HG02623 (cell line): ENCODE results near the gene PRKCA.

Experiments used
- ATAC-seq: cut with Tn5 transposase; IDR thresholded peaks from one replicate; pipeline ENCODE4 v1.9.1; 2021; ENCODE audit warnings: moderate library complexity; ENCODE audit not compliant: unreplicated experiment

Gene PRKCA

DNA sequence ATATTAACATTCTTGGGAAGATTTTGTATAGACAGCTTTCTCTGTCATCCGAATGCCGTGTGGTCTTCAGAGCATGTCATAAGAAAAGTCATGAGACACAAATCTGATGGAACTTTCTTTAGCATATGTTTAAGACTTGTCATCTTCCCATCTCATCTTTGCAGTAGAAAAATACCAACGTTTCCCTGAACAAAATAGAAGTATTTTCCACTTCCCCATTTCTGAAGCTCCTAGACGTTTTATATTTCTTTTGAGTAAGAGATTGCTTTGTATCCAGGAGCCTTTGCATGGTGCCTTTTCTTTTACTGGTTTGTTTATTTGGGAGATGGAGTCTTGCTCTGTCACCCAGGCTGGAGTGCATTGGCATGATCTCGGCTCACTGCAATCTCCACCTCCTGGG, 235.1 kb downstream of the PRKCA start:
- no peak for ATAC-seq

DNA sequence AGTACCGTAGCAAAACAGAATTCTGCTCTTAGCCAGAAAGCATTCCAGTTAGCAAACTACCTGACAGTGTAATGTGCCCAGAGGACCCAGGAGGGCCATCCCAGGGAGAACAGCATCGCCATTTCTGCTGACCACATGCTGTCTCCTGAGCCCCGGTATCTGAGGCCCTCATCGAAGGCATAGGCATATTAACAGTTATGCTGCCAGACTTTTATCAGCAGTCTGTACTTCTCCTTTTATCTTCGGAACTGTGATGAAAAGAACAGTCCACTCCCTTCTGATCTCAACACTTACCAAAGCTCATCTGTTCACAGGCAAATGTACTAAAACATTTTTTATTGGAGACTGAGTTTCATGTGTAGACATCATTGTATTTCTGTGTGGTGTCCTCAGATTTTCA, 236.4 kb downstream of the PRKCA start:
- ATAC-seq, result no peak

DNA sequence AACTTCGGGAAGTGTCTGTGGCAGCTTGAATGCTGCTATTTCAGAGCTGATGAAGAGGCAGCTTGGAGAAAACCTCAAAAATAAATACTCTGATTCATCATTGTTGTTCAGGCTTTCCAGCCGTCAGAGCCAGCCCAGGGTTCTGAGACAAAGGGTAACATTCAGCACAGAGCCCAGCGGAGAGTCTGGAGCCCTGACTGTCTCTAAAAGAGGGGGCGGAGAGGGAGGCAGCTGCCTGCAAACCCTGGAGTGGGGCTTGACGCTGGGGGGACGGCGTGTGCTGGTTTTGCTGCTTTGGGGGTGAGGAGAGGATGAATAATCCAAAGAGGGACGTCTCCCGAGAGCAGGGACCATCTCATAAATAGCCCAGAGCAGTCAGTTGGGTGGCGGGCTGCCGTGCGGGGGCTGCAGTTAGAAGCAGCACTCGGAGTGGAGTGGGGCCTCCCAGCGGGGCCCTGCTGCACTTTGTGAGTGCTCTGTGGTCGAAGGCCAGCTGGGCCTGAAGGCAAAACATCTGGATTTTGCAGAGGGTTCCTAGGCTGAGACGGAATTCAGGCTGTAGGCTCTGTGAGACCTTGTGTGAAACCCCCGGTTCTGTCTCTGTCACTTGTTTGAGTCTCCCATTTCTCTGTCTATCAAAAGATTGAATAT, 237.8 kb downstream of the PRKCA start:
- ATAC-seq, result no peak

DNA sequence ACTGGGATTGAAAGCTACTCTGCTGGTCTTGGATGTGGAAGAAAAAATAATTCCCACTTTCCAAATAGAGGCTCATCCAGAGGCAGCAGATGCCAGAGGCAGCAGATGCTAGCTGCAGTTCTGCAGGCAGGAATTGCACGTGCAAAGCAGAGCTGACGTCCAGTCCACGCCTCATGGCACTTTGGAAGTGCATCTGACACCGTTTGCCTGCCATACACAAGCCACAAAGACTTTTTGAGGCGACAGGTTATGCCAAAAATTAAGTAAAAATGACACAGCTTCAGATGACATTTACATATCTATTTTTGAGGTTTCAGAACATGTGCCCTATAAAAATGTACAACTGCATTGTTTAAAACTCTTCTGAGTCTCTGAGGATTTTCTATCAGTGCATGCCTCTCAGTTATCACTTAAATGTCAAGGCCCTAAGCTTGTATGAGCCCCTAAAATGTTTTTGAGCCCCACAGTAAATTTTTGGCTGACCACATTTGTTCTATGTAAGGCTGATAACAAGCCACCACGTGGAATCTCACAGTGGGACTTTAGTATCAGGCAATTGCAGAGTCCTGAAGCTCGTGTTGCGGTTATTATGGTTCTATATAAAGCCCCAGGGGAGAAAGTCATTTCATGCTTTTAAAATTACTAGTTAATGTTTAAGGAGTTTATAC, 239.2 kb downstream of the PRKCA start:
- ATAC-seq, result peak; percentile 51

- peak; percentile 97 for ATAC-seq
Observed at GRCh38 chr17:66542129-66542966, 239.9 kb downstream of the PRKCA start.

GRCh38 chr17:66542967-66543520, 240.6 kb downstream of the PRKCA start:
- no peak for ATAC-seq

DNA sequence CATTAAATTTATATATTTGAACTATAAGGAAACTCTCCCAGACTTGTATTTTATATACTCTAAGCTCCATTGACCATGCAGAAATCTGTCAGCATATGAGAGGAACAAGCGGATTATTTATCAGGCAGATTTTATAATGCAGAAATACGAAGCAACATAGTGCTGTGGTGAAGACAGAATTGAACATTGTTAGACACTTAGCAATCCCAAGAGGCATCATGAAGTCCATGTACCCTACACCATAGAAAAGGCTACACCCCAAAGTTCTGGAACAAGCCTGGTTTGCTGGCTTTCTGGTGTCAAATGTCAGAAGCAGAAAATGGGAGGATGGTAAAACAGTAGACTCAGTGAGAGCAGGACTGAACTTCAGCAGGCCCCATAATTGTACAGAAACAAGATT, 241.1 kb downstream of the PRKCA start:
- ATAC-seq, result no peak

- no peak for ATAC-seq
Observed at GRCh38 chr17:66545918-66546317, 243.5 kb downstream of the PRKCA start.

DNA sequence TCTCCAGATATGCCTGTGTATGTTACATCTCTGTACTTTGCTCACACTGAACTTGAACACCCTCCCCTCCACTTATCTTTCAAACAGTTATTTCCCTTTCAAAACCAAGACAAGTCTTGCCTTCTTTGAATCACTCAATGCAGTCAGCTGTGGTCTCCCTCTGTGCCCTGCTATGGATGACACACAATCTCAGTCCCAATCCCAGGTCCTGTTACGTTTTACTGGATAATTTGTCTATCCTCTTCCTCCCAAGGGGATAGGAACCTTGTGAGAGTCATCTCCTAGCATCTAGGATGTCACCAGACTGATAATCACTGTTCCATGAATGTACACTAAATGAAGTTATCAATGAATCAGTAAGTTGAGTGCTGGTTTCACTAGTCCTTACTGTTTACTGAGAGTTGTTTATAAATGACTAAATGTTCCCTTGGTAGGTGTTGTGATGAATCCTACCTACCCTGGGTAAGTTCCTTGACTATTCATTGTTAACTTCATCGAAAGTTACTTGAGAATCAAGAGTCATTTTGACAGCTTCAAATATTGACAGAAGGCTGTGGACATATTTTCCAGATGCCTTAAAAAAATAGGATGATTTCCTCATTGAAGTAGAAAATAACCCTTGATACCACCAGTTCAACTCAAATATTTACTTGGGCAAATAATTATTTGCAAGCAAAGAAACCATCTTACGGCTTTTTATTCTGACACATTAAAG, 244.9 kb downstream of the PRKCA start:
- no peak for ATAC-seq

GRCh38 chr17:66548158-66548557, 245.7 kb downstream of the PRKCA start:
- ATAC-seq, result no peak

- no peak for ATAC-seq
Observed at GRCh38 chr17:66548659-66549310, 246.4 kb downstream of the PRKCA start.

DNA sequence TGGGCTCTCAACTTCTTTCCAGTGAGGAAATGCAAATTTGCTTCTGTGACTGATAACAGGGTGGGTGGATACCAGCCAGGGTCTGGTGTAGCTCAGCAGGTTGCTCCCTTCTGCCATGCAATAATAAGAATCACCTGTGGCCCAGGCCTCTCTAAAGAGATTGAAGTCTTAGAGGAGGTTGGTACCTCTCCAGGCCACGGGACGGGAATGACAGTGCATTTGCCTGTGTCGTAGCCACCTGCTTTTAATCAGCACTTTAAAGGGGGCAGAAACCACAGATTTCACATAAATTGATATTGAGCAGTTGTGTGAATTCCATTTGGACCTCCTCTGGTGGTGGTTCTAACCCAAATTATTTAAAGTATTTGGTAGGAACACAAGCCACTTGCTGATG, 246.9 kb downstream of the PRKCA start:
- no peak for ATAC-seq

GRCh38 chr17:66549731-66550207, 247.4 kb downstream of the PRKCA start:
- no peak for ATAC-seq

DNA sequence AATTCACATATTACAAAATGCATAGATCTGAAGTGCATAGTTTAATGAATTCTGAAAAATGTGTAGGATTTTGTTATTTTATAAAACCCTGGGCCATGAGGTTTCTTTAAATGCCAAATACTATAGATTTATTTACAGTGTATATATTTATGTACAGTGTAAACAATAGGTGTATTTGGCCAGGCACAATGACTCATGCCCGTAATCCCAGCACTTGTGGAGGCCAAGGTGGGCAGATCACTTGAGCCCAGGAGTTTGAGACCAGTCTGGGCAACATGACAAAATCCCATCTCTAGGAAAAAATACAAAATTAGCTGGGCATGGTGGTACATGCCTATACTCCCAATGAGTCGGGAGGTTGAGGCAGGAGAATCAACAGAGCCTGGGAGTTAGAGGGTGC, 249.4 kb downstream of the PRKCA start:
- no peak for ATAC-seq

- no peak for ATAC-seq
Observed at GRCh38 chr17:66552371-66552770, 250.0 kb downstream of the PRKCA start.

- no peak for ATAC-seq
Observed at GRCh38 chr17:66555605-66556004, 253.2 kb downstream of the PRKCA start.

GRCh38 chr17:66557200-66557599, 254.8 kb downstream of the PRKCA start:
- no peak for ATAC-seq

DNA sequence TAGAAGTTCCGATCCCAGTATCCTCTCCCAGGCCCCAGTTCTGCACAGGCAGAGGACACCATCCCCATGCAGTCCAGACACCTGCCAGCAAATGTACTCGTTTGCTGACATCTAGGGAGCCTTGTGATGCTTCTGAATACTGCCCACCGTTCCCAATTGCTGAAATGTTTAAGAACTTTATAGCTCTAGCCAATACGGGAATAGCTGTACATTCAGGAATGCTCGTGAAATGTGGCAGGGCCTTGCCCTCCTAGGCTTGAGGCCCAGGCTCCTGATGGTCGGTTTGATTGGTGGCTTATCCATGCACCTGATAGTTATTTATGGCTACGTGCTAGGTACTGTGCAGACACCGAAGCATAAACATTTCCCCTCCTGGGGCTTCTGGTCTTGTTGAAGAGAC, 255.5 kb downstream of the PRKCA start:
- ATAC-seq, result no peak

DNA sequence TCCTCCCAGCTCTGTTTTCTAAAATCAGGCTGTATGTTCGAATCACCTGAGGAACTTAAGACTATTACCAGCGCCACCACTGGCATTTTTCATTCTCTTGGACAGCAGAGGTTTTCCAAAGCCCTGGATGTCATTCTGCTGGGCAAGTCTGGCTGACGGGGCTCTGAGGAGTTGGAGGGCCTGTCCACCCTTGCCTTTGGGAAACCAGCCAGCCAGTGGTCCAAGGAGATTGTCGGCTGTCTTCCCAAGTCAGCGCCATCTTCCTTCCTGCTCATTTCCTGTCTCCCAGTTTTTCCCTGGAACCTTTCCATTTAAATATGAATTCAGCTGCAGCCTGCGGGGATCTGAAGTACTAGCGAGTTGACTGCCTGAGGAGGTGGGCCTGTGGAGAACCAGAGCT, 258.3 kb downstream of the PRKCA start:
- ATAC-seq, result no peak

DNA sequence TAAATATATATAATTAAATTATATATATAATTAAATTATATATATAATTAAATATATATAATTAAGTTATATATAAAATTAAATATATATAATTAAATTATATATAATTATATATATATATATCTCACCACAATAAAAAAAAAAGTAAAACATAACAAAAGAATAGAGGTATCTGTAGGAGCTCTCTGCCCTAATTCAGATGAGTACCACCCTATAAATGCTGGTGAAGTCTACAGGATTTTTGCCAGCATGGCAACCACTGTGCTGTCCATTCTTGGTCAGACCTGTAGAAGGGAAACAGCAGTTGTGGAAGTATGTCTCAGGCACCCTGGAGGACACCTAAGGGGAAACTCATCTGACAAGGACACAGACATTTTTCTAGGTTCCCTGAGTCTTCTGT, 259.7 kb downstream of the PRKCA start:
- ATAC-seq, result no peak
